Stimulated activated CD8-positive, alpha-beta memory T cell treated with anti-CD3 and anti-CD28 coated beads, Interleukin-15, amount 100 ng/mL, for 4 hours (primary cell): Measurements from ENCODE around the gene POLR3E.

Experiments
- DNase-seq, 2 donors: peaks; one replicate each; pipeline ENCODE4 v3.0.0-alpha.2; 2020; ENCODE audit warnings: low read depth in 2 of 2

Gene POLR3E

GRCh38 chr16:22297114-22297870 lies at the start of gene POLR3E:
Gene POLR3E (plus strand): TSS chr16:22297409. CDS start chr16:22302969, 5,560 bp downstream.
- DNase-seq: peak; percentile 98 to 99

GRCh38 chr16:22250522-22250921 lies 46.7 kb upstream of the POLR3E start:
- no peak for DNase-seq

GRCh38 chr16:22252317-22252716 lies 44.9 kb upstream of the POLR3E start:
- DNase-seq: no peak

- no peak for DNase-seq
Observed at GRCh38 chr16:22253272-22253671, 43.9 kb upstream of the POLR3E start.

- DNase-seq: no peak
Observed at GRCh38 chr16:22255335-22255734, 41.9 kb upstream of the POLR3E start.

GRCh38 chr16:22257440-22257839 lies 39.8 kb upstream of the POLR3E start:
- DNase-seq: no peak

GRCh38 chr16:22260490-22260889 lies 36.7 kb upstream of the POLR3E start:
- no peak for DNase-seq

- DNase-seq: no peak
Observed at GRCh38 chr16:22262460-22262859, 34.7 kb upstream of the POLR3E start.

GRCh38 chr16:22264786-22265185 lies 32.4 kb upstream of the POLR3E start:
- no peak for DNase-seq

- DNase-seq: no peak
Observed at GRCh38 chr16:22265351-22265750, 31.9 kb upstream of the POLR3E start.

GRCh38 chr16:22266546-22266945 lies 30.7 kb upstream of the POLR3E start:
- no peak for DNase-seq

GRCh38 chr16:22267764-22268163 lies 29.4 kb upstream of the POLR3E start:
- DNase-seq: no peak

- DNase-seq: no peak
Observed at GRCh38 chr16:22270525-22270924, 26.7 kb upstream of the POLR3E start.

GRCh38 chr16:22272870-22273650 lies 24.1 kb upstream of the POLR3E start:
- no peak for DNase-seq

- no peak for DNase-seq
Observed at GRCh38 chr16:22274916-22275315, 22.3 kb upstream of the POLR3E start.

GRCh38 chr16:22278441-22279230 lies 18.6 kb upstream of the POLR3E start:
- no peak for DNase-seq

GRCh38 chr16:22282254-22282892 lies 14.8 kb upstream of the POLR3E start:
- DNase-seq: no peak

- DNase-seq: no peak
Observed at GRCh38 chr16:22284637-22285036, 12.6 kb upstream of the POLR3E start.

- no peak for DNase-seq
Observed at GRCh38 chr16:22285080-22285479, 12.1 kb upstream of the POLR3E start.

GRCh38 chr16:22291020-22291419 lies 6.2 kb upstream of the POLR3E start:
- DNase-seq: no peak

GRCh38 chr16:22291860-22292318 lies 5.3 kb upstream of the POLR3E start:
- no peak for DNase-seq

GRCh38 chr16:22292320-22292719 lies 4.9 kb upstream of the POLR3E start:
- DNase-seq: no peak
